Measurements from ENCODE around the gene PATZ1. TPM values are rescaled to one million over a fixed set of nuclear protein-coding genes. Genes with fewer than 3 reads are reported as not detected.

Gene PATZ1
- total RNA-seq, 4 donors from 2014 or later: 12.9 to 20.6 (median 17.0) TPM

GRCh38 chr22:31337178-31337577 lies 9.0 kb downstream of the PATZ1 start:
- intact Hi-C loops (cut with DNase I): no loop called here
- Histone ChIP-seq H3K36me3 (peaks cover 31 to 97% (median 90%) of the 10 kb centered on the region in 4 donors), H3K9me3 (no peaks in the 10 kb centered on the region), H3K4me1 (peaks cover 12 to 39% (median 28%) of the 10 kb centered on the region in 4 donors), H3K4me3 (no peak overlapping the region), H3K27ac (replicated peaks in 1 of 4) (no peak overlapping the region), H3K27me3 (no peaks in the 10 kb centered on the region)
- no peak for DNase-seq (ENCODE audit: extremely low spot score)
- 97% methylated on average over 2 of the region's 5 CpGs for WGBS
- TF ChIP-seq POLR2AphosphoS5 (IDR thresholded peaks at IDR 0.05) (no peak), POLR2A (IDR thresholded peaks at IDR 0.05; ENCODE audit: low read depth) (no peak), EP300 (IDR thresholded peaks at IDR 0.05) (no peak)
- TF ChIP-seq, protein P1, sequence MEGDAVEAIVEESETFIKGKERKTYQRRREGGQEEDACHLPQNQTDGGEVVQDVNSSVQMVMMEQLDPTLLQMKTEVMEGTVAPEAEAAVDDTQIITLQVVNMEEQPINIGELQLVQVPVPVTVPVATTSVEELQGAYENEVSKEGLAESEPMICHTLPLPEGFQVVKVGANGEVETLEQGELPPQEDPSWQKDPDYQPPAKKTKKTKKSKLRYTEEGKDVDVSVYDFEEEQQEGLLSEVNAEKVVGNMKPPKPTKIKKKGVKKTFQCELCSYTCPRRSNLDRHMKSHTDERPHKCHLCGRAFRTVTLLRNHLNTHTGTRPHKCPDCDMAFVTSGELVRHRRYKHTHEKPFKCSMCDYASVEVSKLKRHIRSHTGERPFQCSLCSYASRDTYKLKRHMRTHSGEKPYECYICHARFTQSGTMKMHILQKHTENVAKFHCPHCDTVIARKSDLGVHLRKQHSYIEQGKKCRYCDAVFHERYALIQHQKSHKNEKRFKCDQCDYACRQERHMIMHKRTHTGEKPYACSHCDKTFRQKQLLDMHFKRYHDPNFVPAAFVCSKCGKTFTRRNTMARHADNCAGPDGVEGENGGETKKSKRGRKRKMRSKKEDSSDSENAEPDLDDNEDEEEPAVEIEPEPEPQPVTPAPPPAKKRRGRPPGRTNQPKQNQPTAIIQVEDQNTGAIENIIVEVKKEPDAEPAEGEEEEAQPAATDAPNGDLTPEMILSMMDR (IDR thresholded peaks at IDR 0.05): no peak

GRCh38 chr22:31334329-31334728 lies 11.8 kb downstream of the PATZ1 start:
- TF ChIP-seq EP300 (IDR thresholded peaks at IDR 0.05) (no peak), POLR2AphosphoS5 (IDR thresholded peaks at IDR 0.05) (no peak), POLR2A (IDR thresholded peaks at IDR 0.05; ENCODE audit: low read depth) (no peak)
- TF ChIP-seq, protein P1 (IDR thresholded peaks at IDR 0.05): no peak
- WGBS: 96% methylated on average over 5 of the region's 5 CpGs
- Histone ChIP-seq H3K9me3 (no peaks in the 10 kb centered on the region), H3K36me3 (peaks cover 39 to 97% (median 85%) of the 10 kb centered on the region in 4 donors), H3K4me1 (peaks cover 0 to 15% (median 7%) of the 10 kb centered on the region in 4 donors), H3K27ac (replicated peaks in 1 of 4) (no peak overlapping the region), H3K4me3 (no peak overlapping the region), H3K27me3 (no peaks in the 10 kb centered on the region)
- no peak for DNase-seq (ENCODE audit: extremely low spot score)
- intact Hi-C loops (cut with DNase I): no loop called here

DNA sequence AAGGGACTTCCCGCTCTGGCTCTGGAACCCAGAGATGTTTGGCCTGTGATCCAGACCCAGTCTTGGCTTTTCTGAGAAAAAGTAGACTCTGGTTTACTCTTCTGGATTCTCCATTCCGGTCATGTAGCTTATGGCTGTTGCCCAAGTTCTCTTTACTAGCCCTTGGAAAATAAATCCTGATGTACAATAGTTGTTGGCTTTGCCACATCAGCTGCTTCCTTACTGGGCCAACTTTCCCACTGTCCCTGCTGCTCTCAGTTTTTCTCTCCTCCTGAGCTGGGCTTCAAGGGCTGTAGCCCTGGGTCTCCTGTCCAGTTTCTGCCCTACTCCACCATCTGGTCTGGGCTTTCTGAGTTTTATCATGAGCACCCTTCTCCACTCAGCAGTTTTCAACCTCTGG lies 12.5 kb downstream of the PATZ1 start:
- 88% methylated on average over 2 of the region's 2 CpGs for WGBS

GRCh38 chr22:31332886-31333285 lies 13.3 kb downstream of the PATZ1 start:
- DNase-seq (ENCODE audit: extremely low spot score): no peak
- Histone ChIP-seq H3K27me3 (no peaks in the 10 kb centered on the region), H3K9me3 (no peaks in the 10 kb centered on the region), H3K4me1 (peaks cover 0 to 8% (median 0%) of the 10 kb centered on the region in 4 donors), H3K4me3 (no peak overlapping the region), H3K36me3 (peaks cover 54 to 97% (median 85%) of the 10 kb centered on the region in 4 donors), H3K27ac (replicated peaks in 1 of 4) (no peak overlapping the region)
- TF ChIP-seq, protein P1 (IDR thresholded peaks at IDR 0.05): no peak
- TF ChIP-seq POLR2A (IDR thresholded peaks at IDR 0.05; ENCODE audit: low read depth) (no peak), POLR2AphosphoS5 (IDR thresholded peaks at IDR 0.05) (no peak), EP300 (IDR thresholded peaks at IDR 0.05) (no peak)
- WGBS: 75% methylated on average over 1 of the region's 1 CpG
- intact Hi-C loops (cut with DNase I): no loop called here

More for the DNA sequence above, 12.5 kb downstream of the PATZ1 start:
- Histone ChIP-seq H3K9me3 (no peaks in the 10 kb centered on the region), H3K27ac (replicated peaks in 1 of 4) (no peak overlapping the region), H3K36me3 (peaks cover 46 to 97% (median 85%) of the 10 kb centered on the region in 4 donors), H3K4me1 (peaks cover 0 to 8% (median 1%) of the 10 kb centered on the region in 4 donors), H3K27me3 (no peaks in the 10 kb centered on the region), H3K4me3 (no peak overlapping the region)
- no peak for DNase-seq (ENCODE audit: extremely low spot score)
- TF ChIP-seq POLR2AphosphoS5 (IDR thresholded peaks at IDR 0.05) (no peak), POLR2A (IDR thresholded peaks at IDR 0.05; ENCODE audit: low read depth) (no peak), EP300 (IDR thresholded peaks at IDR 0.05) (no peak)
- TF ChIP-seq, protein P1 (IDR thresholded peaks at IDR 0.05): no peak
- intact Hi-C loops (cut with DNase I): no loop called here

- Histone ChIP-seq H3K9me3 (no peaks in the 10 kb centered on the region), H3K27ac (replicated peaks in 1 of 4) (no peak overlapping the region), H3K36me3 (peaks cover 60 to 97% (median 86%) of the 10 kb centered on the region in 4 donors), H3K4me3 (no peak overlapping the region), H3K27me3 (no peaks in the 10 kb centered on the region), H3K4me1 (peaks cover 0 to 8% (median 0%) of the 10 kb centered on the region in 4 donors)
- intact Hi-C loops (cut with DNase I): no loop called here
- 93% methylated on average over 8 of the region's 8 CpGs for WGBS
- DNase-seq (ENCODE audit: extremely low spot score): no peak
- TF ChIP-seq EP300 (IDR thresholded peaks at IDR 0.05): no peak
Measured at GRCh38 chr22:31332010-31332409, 14.1 kb downstream of the PATZ1 start.
